Measurements from ENCODE around the gene TRIM38. TPM values are rescaled to one million over a fixed set of nuclear protein-coding genes. Genes with fewer than 3 reads are reported as not detected.
"Not testable (repeated sequence)": the region's sequence is repeated elsewhere in the genome, so short reads cannot be mapped to it uniquely, and the experiment has no call there.

TRIM38 gene
- total and polyA plus RNA-seq, 2 of the 13 experiments (the other 11 are each of a cell fraction or from before 2014, with no cell fraction given) = 2.5 to 3.1 TPM

GRCh38 chr6:25928562-25929324, 33.9 kb upstream of the TRIM38 start (continued):
- no peak; the same call in 1 of the 2 replicates for TF ChIP-seq CHD4 (IDR thresholded peaks at IDR 0.05; ENCODE audit: borderline replicate concordance, low read length)

- BruUV-seq (replicated peaks); CTCF ChIA-PET (ENCODE audit: low intra/inter-chr PET ratio, low total read pairs); H3K27me3 ChIP-seq (ENCODE audit: control insufficient read depth in 1 of 2, insufficient read depth in 2 of 2, low read length in 2 of 2); FAIRE-seq; DNase-seq (ENCODE audit: low spot score); H3K36me3 ChIP-seq (replicated peaks in 1 of 2; ENCODE audit: control insufficient read depth in 1 of 2, insufficient read depth in 2 of 2, low read length in 2 of 2); H3K9me3 ChIP-seq (ENCODE audit: low read length); H4K20me1 ChIP-seq (ENCODE audit: insufficient read depth, low read length); ATAC-seq; H2AFZ ChIP-seq (ENCODE audit: low read length): not testable (repeated sequence)
- Histone ChIP-seq H3K4me3 (replicated peaks in 1 of 3; ENCODE audit: insufficient read depth in 1 of 3, low read depth in 2 of 3, low read length in 3 of 3) (peak overlapping the region in 2 of 3 experiments; percentile 43 to 45; a peak in 4 of 6 replicates), H3K4me2 (ENCODE audit: low read depth, low read length) (peak overlapping the region; percentile 82), H3K79me2 (ENCODE audit: insufficient read depth, low read length) (peaks cover 11% of the 10 kb centered on the region), H3K9ac (ENCODE audit: insufficient read depth, low read depth, low read length) (peak overlapping the region; percentile 67), H3K27ac (ENCODE audit: extremely low read length, insufficient read depth, low read length) (peak overlapping the region; percentile 81), H3K4me1 (ENCODE audit: insufficient read depth, low read length) (peaks cover 79% of the 10 kb centered on the region)
- POLR2A ChIA-PET = interaction anchor here (0.7 kb wide), 1 partner anchor 63 kb away, joined by 3 read pairs; no protein-coding TSS in a partner anchor
- in situ Hi-C loops (cut with HindIII; ENCODE audit: extremely low pct_ligation_motif_present, low pct_unique_long_range_greater_than_20kb) (loop anchor here (5.0 kb wide), 1 partner anchor 32 kb away; no protein-coding TSS in a partner anchor), intact Hi-C loops (cut with micrococcal nuclease; ENCODE audit: unreplicated experiment) (loop anchor here (1.0 kb wide), 1 partner anchor 16 kb away; no protein-coding TSS in a partner anchor)
- 94% methylated on average over 12 of the region's 12 CpGs for WGBS (ENCODE audit: low lambda C conversion rate)
- TF ChIP-seq SRY (CRISPR knock-in tag; IDR thresholded peaks at IDR 0.05) = peak; percentile 23; the same call in 1 of the 2 replicates
- peak; percentile 23; the same call in 1 of the 2 replicates for TF ChIP-seq WIZ (CRISPR knock-in tag; IDR thresholded peaks at IDR 0.05)
- peak; percentile 68 for TF ChIP-seq ZNF687 (CRISPR knock-in tag; IDR thresholded peaks at IDR 0.05)
- TF ChIP-seq ZNF44 (CRISPR knock-in tag; IDR thresholded peaks at IDR 0.05) = 0 out of 2 replicates have a peak, but pooled peaks have one; percentile 36
- 0 out of 2 replicates have a peak, but pooled peaks have one; percentile 44 for TF ChIP-seq ARHGAP35 (CRISPR knock-in tag; IDR thresholded peaks at IDR 0.05; ENCODE audit: borderline replicate concordance)
- peak; percentile 73; the same call in 1 of the 2 replicates for TF ChIP-seq ZNF891 (CRISPR knock-in tag; IDR thresholded peaks at IDR 0.05)
- TF ChIP-seq RXRA (CRISPR knock-in tag; IDR thresholded peaks at IDR 0.05) = 0 out of 2 replicates have a peak, but pooled peaks have one; percentile 16
- 0 out of 2 replicates have a peak, but pooled peaks have one; percentile 19 for TF ChIP-seq NFKB2 (CRISPR knock-in tag; IDR thresholded peaks at IDR 0.05; ENCODE audit: borderline replicate concordance)
- TF ChIP-seq ZBTB38 (CRISPR knock-in tag; IDR thresholded peaks at IDR 0.05) = peak; percentile 98
- 0 out of 2 replicates have a peak, but pooled peaks have one; percentile 68 for TF ChIP-seq ZNF598 (CRISPR knock-in tag; IDR thresholded peaks at IDR 0.05; ENCODE audit: borderline replicate concordance)
- TF ChIP-seq ZNF605 (CRISPR knock-in tag; IDR thresholded peaks at IDR 0.05) = 0 out of 2 replicates have a peak, but pooled peaks have one; percentile 52
- TF ChIP-seq ZNF737 (CRISPR knock-in tag; IDR thresholded peaks at IDR 0.05; ENCODE audit: borderline replicate concordance) = peak; percentile 82; the same call in 1 of the 2 replicates
- peak; percentile 56; the same call in 1 of the 2 replicates for TF ChIP-seq EEA1 (CRISPR knock-in tag; IDR thresholded peaks at IDR 0.05; ENCODE audit: borderline replicate concordance)
These were observed 32.8 kb upstream of the TRIM38 start for GRCh38 chr6:25929785-25930184.
